K562 (cell line): ENCODE data around the gene CNPPD1. TPM values are rescaled to one million over a fixed set of nuclear protein-coding genes. Genes with fewer than 3 reads are reported as not detected.

ENCODE experiments used
- JUND ChIP-seq, 2 experiments: IDR thresholded peaks; 2 replicates in 1 of 2; 3 replicates in 1 of 2; pipeline ENCODE4 v1.6.1; 2011; ENCODE audit warnings: borderline replicate concordance in 2 of 2, low read depth in 2 of 2, low read length in 2 of 2, improper control_type of control experiment in 1 of 2, missing biosample characterization in 1 of 2, missing genetic modification characterization in 1 of 2, missing genetic modification reagents in 1 of 2
- ZFPM2 ChIP-seq: fragments of 250-450 bp; sonication (Bioruptor Pico); IDR thresholded peaks from 2 replicates; pipeline ENCODE4 v1.5.1; 2022; ENCODE audit warnings: mild to moderate bottlenecking
- polyA plus RNA-seq, 8 experiments: library from polyadenylated mRNA; depleted of rRNA in 4 of 8; stranded (reverse) in 5 of 8; unstranded in 3 of 8; fragments of >200 nt; fragmentation: Nextera tagmentation in 2 of 8; fragmentation: Illumina TruSeq in 1 of 8; extraction: Ambion mirVana in 2 of 8; extraction: Trizol in 1 of 8; gene quantifications; 2 replicates each; pipeline versions ENCODE4 v1.2.1 to v1.2.3, GENCODE V29; 2011 to 2014; ENCODE audit warnings: inconsistent platforms in 1 of 8, missing spikeins in 1 of 8
- total RNA-seq, 7 experiments: library from RNA; depleted of rRNA in 6 of 7; stranded (reverse); fragments of >200 nt in 6 of 7; fragmentation: Illumina TruSeq in 2 of 7; extraction: Trizol in 2 of 7; gene quantifications; 2 replicates each; pipeline versions ENCODE4 v1.2.1 to v1.2.3, GENCODE V29; 2011 to 2021; ENCODE audit warnings: low replicate concordance in 1 of 7
- TF ChIP-seq, protein P1 (sequence below): fragments of 200-600 bp; sonication (generic); IDR thresholded peaks from one replicate; pipeline ENCODE4 v1.6.1; 2012; ENCODE audit warnings: mild to moderate bottlenecking, low read depth, low read length, inconsistent platforms

Gene CNPPD1
- total and polyA plus RNA-seq, 9 of the 15 experiments (the other 6 are each of a cell fraction or from before 2014, with no cell fraction given) = 9.9 to 53.5 (median 27.0) TPM

- TF ChIP-seq, protein P1, sequence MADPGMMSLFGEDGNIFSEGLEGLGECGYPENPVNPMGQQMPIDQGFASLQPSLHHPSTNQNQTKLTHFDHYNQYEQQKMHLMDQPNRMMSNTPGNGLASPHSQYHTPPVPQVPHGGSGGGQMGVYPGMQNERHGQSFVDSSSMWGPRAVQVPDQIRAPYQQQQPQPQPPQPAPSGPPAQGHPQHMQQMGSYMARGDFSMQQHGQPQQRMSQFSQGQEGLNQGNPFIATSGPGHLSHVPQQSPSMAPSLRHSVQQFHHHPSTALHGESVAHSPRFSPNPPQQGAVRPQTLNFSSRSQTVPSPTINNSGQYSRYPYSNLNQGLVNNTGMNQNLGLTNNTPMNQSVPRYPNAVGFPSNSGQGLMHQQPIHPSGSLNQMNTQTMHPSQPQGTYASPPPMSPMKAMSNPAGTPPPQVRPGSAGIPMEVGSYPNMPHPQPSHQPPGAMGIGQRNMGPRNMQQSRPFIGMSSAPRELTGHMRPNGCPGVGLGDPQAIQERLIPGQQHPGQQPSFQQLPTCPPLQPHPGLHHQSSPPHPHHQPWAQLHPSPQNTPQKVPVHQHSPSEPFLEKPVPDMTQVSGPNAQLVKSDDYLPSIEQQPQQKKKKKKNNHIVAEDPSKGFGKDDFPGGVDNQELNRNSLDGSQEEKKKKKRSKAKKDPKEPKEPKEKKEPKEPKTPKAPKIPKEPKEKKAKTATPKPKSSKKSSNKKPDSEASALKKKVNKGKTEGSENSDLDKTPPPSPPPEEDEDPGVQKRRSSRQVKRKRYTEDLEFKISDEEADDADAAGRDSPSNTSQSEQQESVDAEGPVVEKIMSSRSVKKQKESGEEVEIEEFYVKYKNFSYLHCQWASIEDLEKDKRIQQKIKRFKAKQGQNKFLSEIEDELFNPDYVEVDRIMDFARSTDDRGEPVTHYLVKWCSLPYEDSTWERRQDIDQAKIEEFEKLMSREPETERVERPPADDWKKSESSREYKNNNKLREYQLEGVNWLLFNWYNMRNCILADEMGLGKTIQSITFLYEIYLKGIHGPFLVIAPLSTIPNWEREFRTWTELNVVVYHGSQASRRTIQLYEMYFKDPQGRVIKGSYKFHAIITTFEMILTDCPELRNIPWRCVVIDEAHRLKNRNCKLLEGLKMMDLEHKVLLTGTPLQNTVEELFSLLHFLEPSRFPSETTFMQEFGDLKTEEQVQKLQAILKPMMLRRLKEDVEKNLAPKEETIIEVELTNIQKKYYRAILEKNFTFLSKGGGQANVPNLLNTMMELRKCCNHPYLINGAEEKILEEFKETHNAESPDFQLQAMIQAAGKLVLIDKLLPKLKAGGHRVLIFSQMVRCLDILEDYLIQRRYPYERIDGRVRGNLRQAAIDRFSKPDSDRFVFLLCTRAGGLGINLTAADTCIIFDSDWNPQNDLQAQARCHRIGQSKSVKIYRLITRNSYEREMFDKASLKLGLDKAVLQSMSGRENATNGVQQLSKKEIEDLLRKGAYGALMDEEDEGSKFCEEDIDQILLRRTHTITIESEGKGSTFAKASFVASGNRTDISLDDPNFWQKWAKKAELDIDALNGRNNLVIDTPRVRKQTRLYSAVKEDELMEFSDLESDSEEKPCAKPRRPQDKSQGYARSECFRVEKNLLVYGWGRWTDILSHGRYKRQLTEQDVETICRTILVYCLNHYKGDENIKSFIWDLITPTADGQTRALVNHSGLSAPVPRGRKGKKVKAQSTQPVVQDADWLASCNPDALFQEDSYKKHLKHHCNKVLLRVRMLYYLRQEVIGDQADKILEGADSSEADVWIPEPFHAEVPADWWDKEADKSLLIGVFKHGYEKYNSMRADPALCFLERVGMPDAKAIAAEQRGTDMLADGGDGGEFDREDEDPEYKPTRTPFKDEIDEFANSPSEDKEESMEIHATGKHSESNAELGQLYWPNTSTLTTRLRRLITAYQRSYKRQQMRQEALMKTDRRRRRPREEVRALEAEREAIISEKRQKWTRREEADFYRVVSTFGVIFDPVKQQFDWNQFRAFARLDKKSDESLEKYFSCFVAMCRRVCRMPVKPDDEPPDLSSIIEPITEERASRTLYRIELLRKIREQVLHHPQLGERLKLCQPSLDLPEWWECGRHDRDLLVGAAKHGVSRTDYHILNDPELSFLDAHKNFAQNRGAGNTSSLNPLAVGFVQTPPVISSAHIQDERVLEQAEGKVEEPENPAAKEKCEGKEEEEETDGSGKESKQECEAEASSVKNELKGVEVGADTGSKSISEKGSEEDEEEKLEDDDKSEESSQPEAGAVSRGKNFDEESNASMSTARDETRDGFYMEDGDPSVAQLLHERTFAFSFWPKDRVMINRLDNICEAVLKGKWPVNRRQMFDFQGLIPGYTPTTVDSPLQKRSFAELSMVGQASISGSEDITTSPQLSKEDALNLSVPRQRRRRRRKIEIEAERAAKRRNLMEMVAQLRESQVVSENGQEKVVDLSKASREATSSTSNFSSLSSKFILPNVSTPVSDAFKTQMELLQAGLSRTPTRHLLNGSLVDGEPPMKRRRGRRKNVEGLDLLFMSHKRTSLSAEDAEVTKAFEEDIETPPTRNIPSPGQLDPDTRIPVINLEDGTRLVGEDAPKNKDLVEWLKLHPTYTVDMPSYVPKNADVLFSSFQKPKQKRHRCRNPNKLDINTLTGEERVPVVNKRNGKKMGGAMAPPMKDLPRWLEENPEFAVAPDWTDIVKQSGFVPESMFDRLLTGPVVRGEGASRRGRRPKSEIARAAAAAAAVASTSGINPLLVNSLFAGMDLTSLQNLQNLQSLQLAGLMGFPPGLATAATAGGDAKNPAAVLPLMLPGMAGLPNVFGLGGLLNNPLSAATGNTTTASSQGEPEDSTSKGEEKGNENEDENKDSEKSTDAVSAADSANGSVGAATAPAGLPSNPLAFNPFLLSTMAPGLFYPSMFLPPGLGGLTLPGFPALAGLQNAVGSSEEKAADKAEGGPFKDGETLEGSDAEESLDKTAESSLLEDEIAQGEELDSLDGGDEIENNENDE = no peak
- TF ChIP-seq ZFPM2 (CRISPR knock-in tag) = no peak
- TF ChIP-seq JUND (IDR thresholded peaks at IDR 0.05; ENCODE audit: borderline replicate concordance, low read depth, low read length) = no peak
- TF ChIP-seq JUND (tag; IDR thresholded peaks at IDR 0.05; ENCODE audit: borderline replicate concordance, low read depth, low read length) = no peak
These were observed 1.2 kb downstream of the CNPPD1 start (continued) for GRCh38 chr2:219175486-219175885.
